Measurements from ENCODE around the gene CBL.
"Not testable (repeated sequence)": the region's sequence is repeated elsewhere in the genome, so short reads cannot be mapped to it uniquely, and the experiment has no call there.

CBL gene

GRCh38 chr11:119205574-119206510 lies at the start of gene CBL:
Gene CBL (plus strand): TSS chr11:119206339. CDS start chr11:119206418, 79 bp downstream.
- peak; percentile 98 for DNase-seq (ENCODE audit: low read depth)

GRCh38 chr11:119156496-119156895 lies 49.6 kb upstream of the CBL start:
- DNase-seq (ENCODE audit: low read depth) = no peak

DNA sequence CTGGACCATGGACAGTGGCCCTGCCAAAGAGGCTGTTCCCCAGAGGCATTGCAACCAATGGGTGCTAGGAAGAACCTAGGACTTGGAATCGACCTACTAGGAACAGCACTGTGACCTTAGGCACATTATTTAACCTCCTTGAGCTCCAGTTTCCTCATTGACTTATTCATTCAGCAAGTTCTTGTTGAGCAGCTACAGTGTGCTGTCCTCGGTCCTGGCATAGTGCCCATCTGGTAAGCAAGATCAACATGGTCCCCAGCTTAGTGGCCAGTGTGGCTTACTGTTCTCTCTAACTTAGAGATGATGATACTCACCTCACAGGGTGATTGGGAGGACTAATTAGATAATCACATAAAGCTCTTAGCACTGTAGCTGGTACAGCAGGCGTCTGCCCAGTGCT lies 49.1 kb upstream of the CBL start:
- no peak for DNase-seq (ENCODE audit: low read depth)

GRCh38 chr11:119158467-119158866 lies 47.7 kb upstream of the CBL start:
- no peak for DNase-seq (ENCODE audit: low read depth)

- no peak for DNase-seq (ENCODE audit: low read depth)
Measured at GRCh38 chr11:119160151-119160550, 46.0 kb upstream of the CBL start.

- no peak for DNase-seq (ENCODE audit: low read depth)
Measured at GRCh38 chr11:119161871-119162270, 44.3 kb upstream of the CBL start.

DNA sequence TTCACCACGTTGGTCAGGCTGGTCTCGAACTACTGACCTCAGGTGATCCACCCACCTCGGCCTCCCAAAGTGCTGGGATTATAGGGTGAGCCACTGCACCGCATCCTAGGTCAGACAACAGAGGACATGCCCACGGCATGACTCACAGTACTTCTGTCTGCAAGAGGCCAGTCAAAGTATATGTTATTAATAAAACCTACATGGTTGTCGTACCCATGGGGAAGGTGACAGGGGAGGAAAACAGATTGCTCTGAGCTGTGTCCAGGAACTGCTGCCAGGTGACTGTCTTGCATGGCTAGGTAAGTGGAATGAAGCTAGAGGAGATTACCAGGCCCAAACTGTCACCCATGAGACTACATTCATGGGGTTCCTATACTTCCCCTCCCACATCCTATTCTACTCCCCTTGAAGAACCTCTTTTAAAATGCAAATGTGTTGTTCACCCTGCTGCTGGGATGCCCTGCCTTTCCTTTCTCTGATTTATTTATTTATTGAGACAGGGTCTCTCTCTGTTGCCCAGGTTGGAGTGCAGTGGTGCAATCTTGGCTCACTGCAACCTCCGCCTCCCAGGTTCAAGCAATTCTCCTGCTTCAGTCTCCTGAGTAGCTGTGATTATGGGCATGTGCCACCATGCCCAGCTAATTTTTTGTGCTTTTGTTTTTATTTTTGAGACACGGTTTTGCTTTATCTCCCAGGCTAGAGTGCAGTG lies 39.6 kb upstream of the CBL start:
- DNase-seq (ENCODE audit: low read depth) = no peak

GRCh38 chr11:119167077-119167458 lies 39.1 kb upstream of the CBL start:
- DNase-seq (ENCODE audit: low read depth) = not testable (repeated sequence)

DNA sequence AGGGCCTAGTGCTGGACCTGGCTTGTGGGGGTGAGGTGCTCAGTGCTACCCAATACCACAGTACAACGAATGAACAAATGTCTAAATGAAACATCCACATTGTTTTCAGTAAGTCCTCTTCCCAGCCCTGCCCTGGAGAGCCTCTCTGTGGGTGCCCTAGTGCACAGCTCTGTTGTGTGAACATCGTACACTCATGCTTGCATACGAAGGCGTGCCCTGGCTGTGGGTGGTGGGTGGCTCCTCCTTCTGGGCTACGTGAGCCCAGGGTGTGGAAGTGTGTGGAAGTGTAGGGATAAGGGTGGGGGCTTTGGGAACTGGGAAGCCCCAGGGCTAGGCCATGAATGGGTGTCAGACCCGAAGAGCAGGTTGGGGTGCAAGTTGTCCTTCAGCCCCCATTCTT lies 38.2 kb upstream of the CBL start:
- DNase-seq (ENCODE audit: low read depth) = no peak

DNA sequence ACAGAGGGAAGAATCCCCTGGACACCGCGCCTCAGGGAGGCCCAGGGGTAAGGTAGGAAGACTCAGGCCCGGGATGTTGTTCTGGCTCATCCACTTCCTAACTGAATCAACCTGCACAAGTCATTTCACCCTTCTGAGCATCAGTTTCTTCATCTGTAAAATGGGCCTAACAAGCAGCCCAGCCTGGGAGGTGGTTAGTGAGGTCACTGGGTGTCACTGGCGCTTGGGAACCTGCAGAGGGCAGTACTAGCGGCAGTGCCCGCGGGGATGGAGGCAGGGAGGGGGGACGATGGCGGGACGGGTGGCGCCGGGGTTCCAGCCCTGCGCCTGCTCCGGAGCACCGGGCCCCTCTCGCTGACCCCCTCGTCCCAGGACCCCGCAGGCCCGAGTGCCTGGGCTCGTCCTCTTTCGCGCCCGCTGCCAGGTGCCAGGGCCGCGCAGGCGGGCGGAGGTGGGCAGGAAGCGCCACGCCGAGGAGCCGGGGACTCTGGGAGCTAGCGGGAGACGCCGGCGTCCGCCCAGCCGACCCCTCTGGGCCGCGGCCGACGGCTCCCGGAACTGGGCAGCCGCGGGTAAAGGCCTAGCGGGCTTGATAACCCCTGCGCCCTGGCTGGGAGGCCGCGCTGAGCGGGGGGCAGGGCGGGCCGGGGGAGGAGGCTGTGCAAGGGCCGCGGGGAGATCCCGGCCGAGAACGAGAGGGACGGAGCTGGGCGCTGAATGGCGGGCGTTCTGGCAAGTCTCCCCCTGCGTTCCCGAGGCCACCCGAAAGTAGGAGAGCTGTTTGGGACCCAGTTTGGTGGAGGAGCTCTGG lies 37.5 kb upstream of the CBL start, which contains the start of gene NLRX1:
Gene NLRX1, plus strand, starts transcription at position 255 of the 811 bp plus-strand sequence. CDS start 2,679 bp downstream, outside the sequence.
- DNase-seq (ENCODE audit: low read depth) = peak; percentile 72

DNA sequence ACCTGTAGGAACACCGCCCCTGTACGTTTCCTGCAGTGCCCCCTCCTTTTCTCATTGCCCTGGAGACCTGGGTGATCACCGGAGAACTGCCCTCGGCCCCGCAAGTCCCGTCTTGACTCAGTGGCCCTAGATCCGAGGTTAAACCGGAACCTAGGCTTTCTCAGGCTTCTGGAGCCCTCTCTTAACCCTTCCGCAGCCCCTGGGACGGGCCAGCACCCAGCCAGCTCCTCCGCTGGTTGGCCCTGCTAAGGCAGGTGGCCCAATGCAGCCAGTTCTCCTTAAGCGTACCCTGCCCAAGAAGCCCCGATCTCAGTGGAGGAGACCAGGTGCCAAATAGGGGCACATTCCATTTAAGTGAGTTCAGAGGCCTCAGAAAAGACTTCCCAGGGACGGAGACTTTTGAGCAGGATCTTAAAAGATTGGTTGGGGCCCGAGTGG lies 36.8 kb upstream of the CBL start:
- no peak for DNase-seq (ENCODE audit: low read depth)

GRCh38 chr11:119172513-119172912 lies 33.6 kb upstream of the CBL start:
- DNase-seq (ENCODE audit: low read depth) = no peak

DNA sequence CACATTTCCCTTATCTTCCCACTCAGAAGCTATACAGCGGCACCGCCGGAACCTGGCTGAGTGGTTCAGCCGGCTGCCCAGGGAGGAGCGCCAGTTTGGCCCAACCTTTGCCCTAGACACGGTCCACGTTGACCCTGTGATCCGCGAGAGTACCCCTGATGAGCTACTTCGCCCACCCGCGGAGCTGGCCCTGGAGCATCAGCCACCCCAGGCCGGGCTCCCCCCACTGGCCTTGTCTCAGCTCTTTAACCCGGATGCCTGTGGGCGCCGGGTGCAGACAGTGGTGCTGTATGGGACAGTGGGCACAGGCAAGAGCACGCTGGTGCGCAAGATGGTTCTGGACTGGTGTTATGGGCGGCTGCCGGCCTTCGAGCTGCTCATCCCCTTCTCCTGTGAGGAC lies 32.7 kb upstream of the CBL start:
- DNase-seq (ENCODE audit: low read depth) = no peak

DNA sequence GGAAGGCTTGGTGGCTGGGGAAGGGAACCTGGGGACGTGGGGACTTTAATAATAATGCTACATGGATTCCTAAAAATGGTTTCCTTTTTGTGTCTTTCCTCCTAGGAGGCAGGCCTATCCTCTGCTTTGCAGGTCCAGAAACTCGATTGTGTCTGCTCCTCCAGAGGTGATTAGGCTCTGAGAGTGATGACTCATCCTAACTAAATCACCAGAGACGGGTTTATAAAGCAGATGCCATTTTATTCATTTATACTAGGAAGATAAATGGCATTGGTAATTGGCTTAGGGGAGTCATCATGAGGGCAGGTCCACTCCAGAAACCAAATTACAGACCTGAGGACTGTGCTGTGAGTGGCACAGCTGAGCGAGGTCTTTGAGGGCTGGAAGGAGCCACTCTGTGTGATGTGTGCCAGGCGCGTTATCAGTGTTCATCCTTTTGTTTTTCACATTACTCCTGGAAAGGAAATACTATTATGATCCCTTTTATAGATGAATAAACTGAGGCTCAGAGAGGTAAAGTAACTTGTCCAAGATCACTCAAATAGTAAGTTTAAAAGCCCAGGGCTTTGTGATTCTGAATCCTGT lies 30.6 kb upstream of the CBL start:
- no peak for DNase-seq (ENCODE audit: low read depth)

DNA sequence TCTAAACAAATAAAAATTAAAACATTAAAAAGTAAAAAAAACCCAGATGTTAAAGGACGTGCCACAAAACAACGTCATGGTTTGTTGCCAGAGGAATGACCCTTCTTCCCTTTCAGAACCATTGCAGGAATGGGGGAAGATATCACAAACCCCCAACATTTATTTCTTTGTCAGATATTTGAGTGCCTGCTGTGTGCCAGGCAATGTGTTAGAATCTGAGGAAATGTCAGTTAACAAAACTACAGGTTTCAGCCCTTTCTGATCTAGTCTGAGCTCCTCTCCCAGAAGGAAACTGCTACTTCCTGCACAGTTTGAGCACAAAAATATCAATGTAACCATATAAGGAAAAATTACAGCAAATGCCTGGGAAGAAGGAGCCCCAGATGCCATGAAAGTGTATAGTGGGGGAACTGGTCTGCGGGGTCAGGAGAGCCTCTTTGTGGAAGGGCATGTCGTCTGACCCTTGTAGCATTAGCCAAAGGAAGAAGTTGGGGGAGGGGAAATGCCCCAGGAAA lies 27.9 kb upstream of the CBL start:
- DNase-seq (ENCODE audit: low read depth) = no peak

- DNase-seq (ENCODE audit: low read depth) = no peak
Measured at GRCh38 chr11:119179342-119179741, 26.8 kb upstream of the CBL start.

DNA sequence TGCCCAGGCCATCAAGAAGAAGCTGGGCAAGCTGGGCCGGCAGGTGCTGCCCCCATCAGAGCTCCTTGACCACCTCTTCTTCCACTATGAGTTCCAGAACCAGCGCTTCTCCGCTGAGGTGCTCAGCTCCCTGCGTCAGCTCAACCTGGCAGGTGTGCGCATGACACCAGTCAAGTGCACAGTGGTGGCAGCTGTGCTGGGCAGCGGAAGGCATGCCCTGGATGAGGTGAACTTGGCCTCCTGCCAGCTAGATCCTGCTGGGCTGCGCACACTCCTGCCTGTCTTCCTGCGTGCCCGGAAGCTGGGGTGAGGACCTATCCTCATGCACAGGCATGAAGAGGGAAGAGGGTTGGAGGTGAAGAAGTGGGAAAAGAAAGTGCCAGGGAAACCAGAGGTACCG lies 26.2 kb upstream of the CBL start:
- DNase-seq (ENCODE audit: low read depth) = no peak

DNA sequence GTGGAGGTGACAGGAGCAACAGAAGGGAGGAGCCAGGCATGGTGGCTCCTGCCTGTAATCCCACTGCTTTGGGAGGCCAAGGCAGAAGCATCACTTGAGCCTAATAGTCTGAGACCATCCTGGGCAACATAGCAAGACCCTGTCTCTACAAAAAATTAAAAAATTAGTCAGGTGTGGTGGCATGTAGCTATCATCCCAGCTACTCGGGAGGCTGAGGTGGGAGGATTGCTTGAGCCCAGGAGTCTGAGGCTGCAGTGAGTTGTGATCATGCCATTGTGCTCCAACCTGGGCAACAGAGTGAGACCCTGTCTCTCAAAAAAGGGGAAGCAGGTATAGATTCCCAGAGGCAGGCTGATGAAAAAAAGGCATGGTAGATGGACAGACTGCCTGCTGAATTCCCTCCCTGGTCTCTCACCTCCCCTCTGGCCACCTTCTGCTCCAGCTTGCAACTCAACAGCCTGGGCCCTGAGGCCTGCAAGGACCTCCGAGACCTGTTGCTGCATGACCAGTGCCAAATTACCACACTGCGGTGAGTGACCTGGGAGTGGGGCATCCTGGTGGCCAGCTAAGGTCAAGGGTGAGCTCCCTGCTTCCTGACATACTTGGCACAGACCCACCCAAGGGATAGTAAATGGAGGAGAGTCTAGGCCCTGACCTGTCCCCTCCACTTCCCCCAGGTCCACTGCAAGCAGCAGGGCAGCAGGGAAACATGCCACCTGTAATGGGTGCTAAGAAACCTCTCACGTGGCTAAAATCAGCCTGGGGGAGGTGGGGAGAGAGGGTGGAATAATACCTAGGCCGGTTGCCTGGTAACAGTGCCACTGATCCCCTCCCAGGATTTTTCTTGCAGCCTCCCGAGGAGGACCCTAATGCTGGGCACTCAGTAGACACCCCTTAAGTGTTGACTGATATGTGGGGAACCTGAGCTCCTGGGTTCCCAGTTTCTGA lies 25.1 kb upstream of the CBL start:
- DNase-seq (ENCODE audit: low read depth) = no peak

DNA sequence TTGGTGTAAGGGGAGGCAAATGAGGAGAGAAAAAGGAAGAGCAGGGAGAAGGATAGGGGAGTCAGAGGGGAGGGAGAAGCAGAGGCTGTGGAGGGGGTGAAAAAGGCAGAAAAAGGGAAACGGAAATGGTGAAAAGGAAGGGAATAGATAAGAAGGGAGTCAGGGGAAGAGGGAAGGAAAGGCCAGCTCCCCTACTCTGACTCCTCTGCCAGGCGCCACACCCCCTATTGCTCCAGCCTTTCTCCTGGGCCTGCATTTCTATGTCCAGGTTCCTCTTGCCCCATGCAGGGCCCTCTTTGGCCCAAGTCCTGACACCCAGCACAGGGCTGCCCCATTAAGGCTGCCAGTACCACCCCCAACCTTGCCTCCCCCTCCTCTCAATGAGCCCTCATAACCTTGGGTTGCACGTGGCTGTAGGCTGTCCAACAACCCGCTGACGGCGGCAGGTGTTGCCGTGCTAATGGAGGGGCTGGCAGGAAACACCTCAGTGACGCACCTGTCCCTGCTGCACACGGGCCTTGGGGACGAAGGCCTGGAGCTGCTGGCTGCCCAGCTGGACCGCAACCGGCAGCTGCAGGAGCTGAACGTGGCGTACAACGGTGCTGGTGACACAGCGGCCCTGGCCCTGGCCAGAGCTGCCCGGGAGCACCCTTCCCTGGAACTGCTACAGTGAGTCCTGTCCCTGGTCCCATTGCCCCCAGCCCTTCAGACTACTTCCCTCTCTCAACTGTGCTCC lies 24.3 kb upstream of the CBL start:
- no peak for DNase-seq (ENCODE audit: low read depth)

DNA sequence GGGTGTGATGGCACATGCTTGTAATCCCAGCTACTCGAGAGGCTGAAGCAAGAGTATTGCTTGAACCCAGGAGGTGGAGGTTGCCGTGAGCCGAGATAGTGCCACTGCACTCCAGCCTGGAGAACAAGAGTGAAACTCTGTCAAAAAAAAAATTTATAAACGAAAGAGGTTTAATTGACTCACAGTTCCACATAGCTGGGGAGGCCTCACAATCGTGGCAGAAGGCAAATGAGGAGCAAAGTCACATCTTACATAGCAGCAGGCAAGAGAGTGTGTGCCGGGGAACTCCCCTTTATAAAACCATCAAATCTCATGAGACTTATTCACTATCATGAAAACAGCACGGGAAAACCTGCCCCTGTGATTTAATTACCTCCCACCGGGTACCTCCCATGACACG lies 21.7 kb upstream of the CBL start:
- not testable (repeated sequence) for DNase-seq (ENCODE audit: low read depth)

Measured in activated gamma-delta T cell treated with anti-CD3 and anti-CD28 coated beads, Interleukin-2, amount 50 U/mL, for 16 hours (primary cell).